GM18502 (cell line): ENCODE results near the gene OR2W1.

Experiments
- ATAC-seq: cut with Tn5 transposase; IDR thresholded peaks from one replicate; pipeline ENCODE4 v1.9.1; 2021; ENCODE audit warnings: mild to moderate bottlenecking; ENCODE audit not compliant: unreplicated experiment, poor library complexity

Gene OR2W1

GRCh38 chr6:29045075-29045474 is at the start of gene OR2W1:
TSS of gene OR2W1 (minus strand) at chr6:29045175. CDS start at chr6:29045175, 0 bp downstream.
- no peak for ATAC-seq

- no peak for ATAC-seq
Observed at GRCh38 chr6:29092957-29093356, 48.0 kb upstream of the OR2W1 start.

GRCh38 chr6:29087213-29087612 is 42.2 kb upstream of the OR2W1 start, which contains the start of gene OR2B3:
TSS of gene OR2B3 (minus strand) at chr6:29087313. CDS start at chr6:29087248, 65 bp downstream.
- ATAC-seq, result no peak

- ATAC-seq, result no peak
Observed at GRCh38 chr6:29082457-29082856, 37.5 kb upstream of the OR2W1 start.

- no peak for ATAC-seq
Observed at GRCh38 chr6:29081312-29081711, 36.3 kb upstream of the OR2W1 start.

GRCh38 chr6:29079203-29079602 is 34.2 kb upstream of the OR2W1 start:
- ATAC-seq, result no peak

- ATAC-seq, result peak; percentile 66
Observed at GRCh38 chr6:29071831-29072723, 27.1 kb upstream of the OR2W1 start.

- ATAC-seq, result no peak
Observed at GRCh38 chr6:29051680-29052079, 6.7 kb upstream of the OR2W1 start.

- no peak for ATAC-seq
Observed at GRCh38 chr6:29035951-29036350, 9.0 kb downstream of the OR2W1 start.

- no peak for ATAC-seq
Observed at GRCh38 chr6:29028821-29029220, 16.2 kb downstream of the OR2W1 start.

GRCh38 chr6:29025927-29026585 is 18.9 kb downstream of the OR2W1 start:
- no peak for ATAC-seq

- ATAC-seq, result no peak
Observed at GRCh38 chr6:29021434-29021833, 23.5 kb downstream of the OR2W1 start.

GRCh38 chr6:29019629-29020028 is 25.3 kb downstream of the OR2W1 start:
- ATAC-seq, result no peak

- no peak for ATAC-seq
Observed at GRCh38 chr6:29017428-29017802, 27.6 kb downstream of the OR2W1 start.

- ATAC-seq, result peak; percentile 93
Observed at GRCh38 chr6:29016559-29017427, 28.2 kb downstream of the OR2W1 start.

- no peak for ATAC-seq
Observed at GRCh38 chr6:29014729-29015608, 30.0 kb downstream of the OR2W1 start.

GRCh38 chr6:29011276-29011734 is 33.7 kb downstream of the OR2W1 start:
- no peak for ATAC-seq

- ATAC-seq, result no peak
Observed at GRCh38 chr6:29009358-29009757, 35.6 kb downstream of the OR2W1 start.

- ATAC-seq, result no peak
Observed at GRCh38 chr6:29008089-29008488, 36.9 kb downstream of the OR2W1 start.
